ENCODE results near the gene CFAP20.

CFAP20 gene

GRCh38 chr16:58123896-58124600 is 5.1 kb downstream of the CFAP20 start:
- no peak for DNase-seq

GRCh38 chr16:58121132-58121531 is 8.0 kb downstream of the CFAP20 start:
- DNase-seq, result no peak

- no peak for DNase-seq
Observed at GRCh38 chr16:58120234-58120633, 8.9 kb downstream of the CFAP20 start.

- DNase-seq, result no peak
Observed at GRCh38 chr16:58119509-58119845, 9.7 kb downstream of the CFAP20 start.

GRCh38 chr16:58118801-58119508 is 10.2 kb downstream of the CFAP20 start:
- no peak for DNase-seq

- no peak for DNase-seq
Observed at GRCh38 chr16:58116529-58116928, 12.7 kb downstream of the CFAP20 start.

- no peak for DNase-seq
Observed at GRCh38 chr16:58116081-58116480, 13.1 kb downstream of the CFAP20 start.

- no peak for DNase-seq
Observed at GRCh38 chr16:58114827-58115825, 14.1 kb downstream of the CFAP20 start.

GRCh38 chr16:58111302-58111627 is 17.9 kb downstream of the CFAP20 start:
- DNase-seq, result no peak

GRCh38 chr16:58110571-58111301 is 18.4 kb downstream of the CFAP20 start:
- DNase-seq, result no peak

GRCh38 chr16:58109881-58110280 is 19.3 kb downstream of the CFAP20 start:
- DNase-seq, result no peak

- no peak for DNase-seq
Observed at GRCh38 chr16:58109330-58109729, 19.9 kb downstream of the CFAP20 start.

- DNase-seq, result no peak
Observed at GRCh38 chr16:58107709-58108108, 21.5 kb downstream of the CFAP20 start.

- DNase-seq, result no peak
Observed at GRCh38 chr16:58107228-58107627, 22.0 kb downstream of the CFAP20 start.

- no peak for DNase-seq
Observed at GRCh38 chr16:58105631-58106030, 23.6 kb downstream of the CFAP20 start.

- no peak for DNase-seq
Observed at GRCh38 chr16:58102665-58103392, 26.4 kb downstream of the CFAP20 start.

GRCh38 chr16:58099956-58100300 is 29.3 kb downstream of the CFAP20 start:
- no peak for DNase-seq

GRCh38 chr16:58099097-58099955 is 29.9 kb downstream of the CFAP20 start:
- DNase-seq, result no peak

GRCh38 chr16:58098207-58099096 is 30.7 kb downstream of the CFAP20 start:
- DNase-seq, result no peak

GRCh38 chr16:58096249-58096648 is 32.9 kb downstream of the CFAP20 start:
- DNase-seq, result no peak

Measured in NCI-H187 (cell line).